Measurements from ENCODE around the gene ECT2L.

DNA sequence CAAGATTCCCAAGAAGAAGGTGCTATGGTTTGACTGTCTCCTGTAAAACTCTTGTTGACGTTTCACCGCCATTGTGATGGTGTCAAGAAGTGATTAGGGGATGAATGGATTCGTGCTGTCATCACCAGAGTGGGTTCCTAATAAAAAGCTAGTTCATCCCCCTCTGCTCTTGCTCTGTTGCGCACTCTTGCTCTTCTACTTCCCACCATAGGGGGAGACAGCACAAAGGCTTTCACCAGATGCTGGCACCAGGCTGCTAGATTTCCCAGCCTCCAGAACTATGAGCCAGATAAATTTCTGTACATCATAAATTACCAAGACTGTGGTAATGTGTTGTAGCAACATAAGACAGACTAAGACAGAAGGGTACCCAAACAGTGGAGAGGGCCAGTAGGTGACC is 43.9 kb upstream of the ECT2L start:
- TF ChIP-seq CTCF (IDR thresholded peaks at IDR 0.05; ENCODE audit: low read depth, low read length) (no peak), EZH2phosphoT487 (IDR thresholded peaks at IDR 0.05; ENCODE audit: low read depth) (no peak)

Measured in OCI-LY3 (cell line).